GM12878 (cell line): ENCODE results near the gene TTF2. TPM values are rescaled to one million over a fixed set of nuclear protein-coding genes. Genes with fewer than 3 reads are reported as not detected.

Source experiments
- ATAC-seq: fragments of 200-7000 bp; cut with Tn5 transposase; 3 replicates; pipeline ENCODE4 v1.9.1; 2020; ENCODE audit warnings: mild to moderate bottlenecking, moderate library complexity
- BruUV-seq: library from RNA; stranded (reverse); fragments of 400-500 nt; replicated peaks from 2 replicates; lab custom pipeline; 2021; lab: Mats Ljungman, UMichigan
- CTCF ChIA-PET: fragments of 300-600 bp; sonication (Branson Sonifier 250); formaldehyde crosslinking; extraction: SDS; loops from one replicate; lab custom pipeline; 2021; ENCODE audit warnings: inconsistent platforms; lab: Yijun Ruan, JAX
- POLR2A ChIA-PET: fragments of 350-600 bp; formaldehyde crosslinking; extraction: SDS; loops from one replicate; lab custom pipeline; 2021; ENCODE audit warnings: inconsistent platforms; lab: Charles Lee
- RAD21 ChIA-PET: fragments of 300-600 bp; sonication (Branson Sonifier 250); formaldehyde crosslinking; loops from one replicate; lab custom pipeline; 2023; ENCODE audit warnings: antibody characterized with exemption; ENCODE audit not compliant: unreplicated experiment; lab: Charles Lee
- SMC1A ChIA-PET: fragments of 300-600 bp; sonication (Branson Sonifier 250); formaldehyde crosslinking; loops from one replicate; lab custom pipeline; 2023; ENCODE audit not compliant: unreplicated experiment, uncharacterized antibody; lab: Charles Lee
- DNase-seq: peaks from one replicate; pipeline ENCODE4 v3.0.0-alpha.2; 2011; ENCODE audit warnings: low read depth, low spot score
- FAIRE-seq: peaks from 3 replicates; lab custom pipeline; 2011; peaks lifted over from hg19 to GRCh38; lab: Jason Lieb, UNC
- H2AFZ ChIP-seq: 2 replicates; pipeline ENCODE4 v1.6.0; 2011; ENCODE audit warnings: low read depth, low read length, control low read depth; ENCODE audit not compliant: control insufficient read depth
- H3K27ac ChIP-seq: 2 replicates; pipeline ENCODE4 v1.5.1; 2011; ENCODE audit warnings: control low read depth; ENCODE audit not compliant: control insufficient read depth, insufficient read depth
- H3K27me3 ChIP-seq, 2 experiments: replicated peaks in 1 of 2; 2 replicates each; pipeline versions ENCODE4 v1.6.0 to v1.6.1; 2011; ENCODE audit warnings: low read length in 1 of 2; ENCODE audit not compliant: control insufficient read depth in 2 of 2, insufficient read depth in 2 of 2
- H3K36me3 ChIP-seq, 2 experiments: 2 replicates each; pipeline ENCODE4 v1.5.1; 2011; ENCODE audit warnings: low read length in 1 of 2; ENCODE audit not compliant: control insufficient read depth in 2 of 2, insufficient read depth in 2 of 2
- H3K4me1 ChIP-seq: 2 replicates; pipeline ENCODE4 v1.6.1; 2011; ENCODE audit warnings: mild to moderate bottlenecking, low read length, moderate library complexity, mixed read lengths; ENCODE audit not compliant: control insufficient read depth, insufficient read depth
- H3K4me2 ChIP-seq: 2 replicates; pipeline ENCODE4 v1.6.0; 2011; ENCODE audit warnings: control low read depth; ENCODE audit not compliant: control insufficient read depth, insufficient read depth
- H3K4me3 ChIP-seq: fragments of 200-600 bp; sonication (generic); 2 replicates; pipeline ENCODE4 v1.5.1; 2016
- H3K79me2 ChIP-seq: 2 replicates; pipeline ENCODE4 v1.6.0; 2011; ENCODE audit warnings: low read length; ENCODE audit not compliant: control insufficient read depth, insufficient read depth
- H3K9ac ChIP-seq: 2 replicates; pipeline ENCODE4 v1.8.0; 2011; ENCODE audit warnings: low read length, control low read depth, mixed read lengths; ENCODE audit not compliant: control insufficient read depth, insufficient read depth
- H3K9me3 ChIP-seq: replicated peaks from 3 replicates; pipeline ENCODE4 v1.5.1; 2011; ENCODE audit warnings: mild to moderate bottlenecking, low read length; ENCODE audit not compliant: control insufficient read depth, insufficient read depth
- H4K20me1 ChIP-seq: 2 replicates; pipeline ENCODE4 v1.6.0; 2011; ENCODE audit not compliant: control insufficient read depth, insufficient read depth
- ATF3 ChIP-seq: IDR thresholded peaks from 2 replicates; pipeline ENCODE4 v1.6.1; 2011; ENCODE audit warnings: low read depth, mild to moderate bottlenecking, low read length, moderate library complexity, borderline replicate concordance; ENCODE audit errors: extremely low read depth
- ATF7 ChIP-seq: fragments of 450-650 bp; IDR thresholded peaks from 2 replicates; pipeline ENCODE4 v1.6.1; 2016; ENCODE audit warnings: low read depth, mild to moderate bottlenecking
- CHD1 ChIP-seq: IDR thresholded peaks from 2 replicates; pipeline ENCODE4 v1.6.1; 2012; ENCODE audit warnings: low read depth, low read length, improper control_type of control experiment
- EP300 ChIP-seq, 2 experiments: fragments of 150-350 bp in 1 of 2; IDR thresholded peaks; 2 replicates each; pipeline ENCODE4 v1.6.1; 2011 to 2012; ENCODE audit warnings: low read depth in 2 of 2, low read length in 2 of 2, borderline replicate concordance in 1 of 2, improper control_type of control experiment in 1 of 2, inconsistent platforms in 1 of 2; ENCODE audit not compliant: control insufficient read depth in 1 of 2
- HDAC6 ChIP-seq: fragments of 200-600 bp; sonication (generic); IDR thresholded peaks from one replicate; pipeline ENCODE4 v1.8.0; 2017; ENCODE audit warnings: antibody characterized with exemption; ENCODE audit not compliant: unreplicated experiment
- NBN ChIP-seq: fragments of 450-650 bp; IDR thresholded peaks from 2 replicates; pipeline ENCODE4 v1.6.1; 2016
- NKRF ChIP-seq: fragments of 450-650 bp; conservative IDR thresholded peaks from 2 replicates; pipeline ENCODE4 v1.6.1; 2017; ENCODE audit warnings: mild to moderate bottlenecking, moderate library complexity
- NR2C2 ChIP-seq: IDR thresholded peaks from 2 replicates; pipeline ENCODE4 v1.6.1; 2011; ENCODE audit warnings: borderline replicate concordance, low read depth; ENCODE audit not compliant: control insufficient read depth, insufficient read length
- SREBF1 ChIP-seq: IDR thresholded peaks from 2 replicates; pipeline ENCODE4 v1.6.1; 2012; ENCODE audit warnings: mild to moderate bottlenecking, low read length
- TCF3 ChIP-seq: IDR thresholded peaks from 2 replicates; pipeline ENCODE4 v1.6.1; 2012; ENCODE audit warnings: low read depth, mild to moderate bottlenecking, low read length, borderline replicate concordance; ENCODE audit not compliant: insufficient read depth
- USF2 ChIP-seq: IDR thresholded peaks from 2 replicates; pipeline ENCODE4 v1.6.1; 2011; ENCODE audit warnings: low read depth, low read length, improper control_type of control experiment, borderline replicate concordance
- YY1 ChIP-seq: IDR thresholded peaks from 2 replicates; pipeline ENCODE4 v1.6.1; 2011; ENCODE audit warnings: low read depth, mild to moderate bottlenecking, low read length
- ZNF217 ChIP-seq: fragments of 450-650 bp; IDR thresholded peaks from 2 replicates; pipeline ENCODE4 v1.6.1; 2017; ENCODE audit warnings: antibody characterized with exemption, mild to moderate bottlenecking
- ZNF384 ChIP-seq: IDR thresholded peaks from 2 replicates; pipeline ENCODE4 v1.6.1; 2012; ENCODE audit warnings: low read depth, mild to moderate bottlenecking, low read length, improper control_type of control experiment, borderline replicate concordance
- ZZZ3 ChIP-seq: IDR thresholded peaks from 2 replicates; pipeline ENCODE4 v1.6.1; 2011; ENCODE audit warnings: low read depth; ENCODE audit not compliant: control insufficient read depth, insufficient read length
- in situ Hi-C: fragments of 300-500 bp; cut with MboI; formaldehyde crosslinking; loops from 9 replicates; pipeline ENCODE4 v1.14.3; 2018; ENCODE audit warnings: mixed read lengths
- intact Hi-C: fragments of 100-400 bp; cut with micrococcal nuclease; formaldehyde crosslinking; loops from one replicate; pipeline ENCODE4 v1.14.2; 2022; ENCODE audit not compliant: unreplicated experiment
- polyA plus RNA-seq, 11 experiments: library from polyadenylated mRNA; depleted of rRNA in 4 of 11; unstranded in 6 of 11; stranded (reverse) in 5 of 11; fragments of >200 nt; fragmentation: Nextera tagmentation in 4 of 11; fragmentation: Illumina TruSeq in 1 of 11; extraction: Ambion mirVana in 4 of 11; extraction: Trizol in 1 of 11; gene quantifications; 1 replicate in 1 of 11; 2 replicates in 10 of 11; pipeline versions ENCODE4 v1.2.1 to v1.2.3, GENCODE V29; 2011 to 2016; ENCODE audit warnings: inconsistent platforms in 2 of 11, missing spikeins in 2 of 11, low read depth in 1 of 11
- total RNA-seq, 4 experiments: library from RNA; depleted of rRNA in 3 of 4; stranded (reverse); fragments of >200 nt in 3 of 4; fragmentation: Illumina TruSeq in 1 of 4; extraction: Trizol in 1 of 4; gene quantifications; 2 replicates each; pipeline versions ENCODE4 v1.2.1 to v1.2.3, GENCODE V29; 2013 to 2021

TTF2 gene
- total and polyA plus RNA-seq, 10 of the 15 experiments (the other 5 are each of a cell fraction or from before 2014, with no cell fraction given), result 17.7 to 134 (median 78.2) TPM

DNA sequence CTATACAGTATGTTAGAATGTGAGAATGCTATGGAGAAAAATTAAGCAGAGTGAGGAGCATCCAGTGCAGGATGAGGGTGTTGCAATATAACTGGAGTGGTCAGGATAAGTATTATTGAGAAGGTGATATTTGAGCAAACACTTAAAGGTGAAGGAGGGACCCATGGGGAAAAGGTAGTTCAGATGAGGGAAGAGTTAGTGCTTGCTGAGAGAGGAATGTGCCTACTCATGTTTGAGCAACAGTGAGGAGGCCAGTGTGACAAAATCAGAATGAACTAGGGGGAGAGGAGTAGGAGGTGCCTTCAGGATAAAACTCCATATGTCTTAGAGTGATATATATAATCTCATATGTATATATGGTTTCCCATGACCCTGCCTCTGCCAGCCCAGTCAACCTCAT lies 67.7 kb downstream of the TTF2 start:
- POLR2A ChIA-PET, result no interaction called here
- CTCF ChIA-PET, result interaction anchor here (1.3 to 6.8 kb wide), 18 partner anchors 8 to 643 kb away, joined by 3 to 167 read pairs (median 8); no protein-coding TSS in a partner anchor
- Histone ChIP-seq H2AFZ (no peak overlapping the region), H3K36me3 (no peaks in the 10 kb centered on the region), H3K79me2 (no peaks in the 10 kb centered on the region), H3K27me3 (peaks cover 0 to 3% of the 10 kb centered on the region in 2 experiments; a peak in 2 of 4 replicates), H3K4me3 (no peak overlapping the region), H3K9ac (no peak overlapping the region), H3K27ac (no peak overlapping the region), H3K9me3 (no peaks in the 10 kb centered on the region), H3K4me1 (no peaks in the 10 kb centered on the region), H4K20me1 (no peaks in the 10 kb centered on the region), H3K4me2 (no peak overlapping the region)
- intact Hi-C loops, result loop anchor here (2.0 to 5.0 kb wide), 4 partner anchors 59 to 555 kb away; partner anchors contain the start of gene CD58
- TF ChIP-seq ATF7 (no peak), NR2C2 (no peak), USF2 (no peak), HDAC6 (no peak), NBN (no peak), SREBF1 (no peak), ATF3 (no peak), ZNF384 (no peak), ZZZ3 (no peak), YY1 (no peak), CHD1 (no peak), NKRF (no peak), ZNF217 (no peak), EP300 (IDR thresholded peaks at IDR 0.05; ENCODE audit: borderline replicate concordance in 1 of 2, control insufficient read depth in 1 of 2, low read depth in 2 of 2, low read length in 2 of 2) (no peak), TCF3 (no peak)
- SMC1A ChIA-PET, result interaction anchor here (1.0 to 4.0 kb wide), 7 partner anchors 8 to 629 kb away, joined by 3 to 49 read pairs (median 4); no protein-coding TSS in a partner anchor
- RAD21 ChIA-PET, result interaction anchor here (0.7 to 3.5 kb wide), 8 partner anchors 9 to 796 kb away, joined by 3 to 53 read pairs (median 4); no protein-coding TSS in a partner anchor
- no peak for DNase-seq
- peak; percentile 19; the same call in 1 of the 3 replicates for ATAC-seq
- no peak for FAIRE-seq
- BruUV-seq, result no TSS peak
- in situ Hi-C loops, result no loop called here
